Neuronal stem cell (in vitro differentiated cells): Measurements from ENCODE around the gene TVP23C.
"Not testable (repeated sequence)": the region's sequence is repeated elsewhere in the genome, so short reads cannot be mapped to it uniquely, and the experiment has no call there.

ENCODE experiments used
- DNase-seq: peaks from one replicate; pipeline ENCODE4 v3.0.0-alpha.2; 2013; ENCODE audit warnings: low spot score
- H2AFZ ChIP-seq: one replicate; pipeline ENCODE4 v1.6.1; 2013; ENCODE audit warnings: mild to moderate bottlenecking, low read length, inconsistent platforms
- H2AK5ac ChIP-seq: 2 replicates; pipeline ENCODE4 v1.6.1; 2013; ENCODE audit warnings: low read depth, mild to moderate bottlenecking, inconsistent platforms, low read length, moderate library complexity, mixed read lengths
- H2BK120ac ChIP-seq: 2 replicates; pipeline ENCODE4 v1.6.1; 2013; ENCODE audit warnings: low read depth, mild to moderate bottlenecking, inconsistent platforms, low read length, moderate library complexity, mixed read lengths
- H2BK12ac ChIP-seq: one replicate; pipeline ENCODE4 v1.6.1; 2013; ENCODE audit warnings: low read length, inconsistent platforms
- H2BK15ac ChIP-seq: 2 replicates; pipeline ENCODE4 v1.6.1; 2013; ENCODE audit warnings: mild to moderate bottlenecking, low read length, inconsistent platforms, mixed read lengths
- H2BK5ac ChIP-seq: one replicate; pipeline ENCODE4 v1.6.1; 2013; ENCODE audit warnings: inconsistent platforms, mild to moderate bottlenecking, low read length, moderate library complexity
- H3K14ac ChIP-seq: one replicate; pipeline ENCODE4 v1.6.1; 2013; ENCODE audit warnings: low read length, inconsistent platforms
- H3K18ac ChIP-seq: 2 replicates; pipeline ENCODE4 v1.6.1; 2013; ENCODE audit warnings: low read length, inconsistent platforms
- H3K23ac ChIP-seq: 2 replicates; pipeline ENCODE4 v1.6.1; 2013; ENCODE audit warnings: low read depth, mild to moderate bottlenecking, mixed read lengths, low read length, inconsistent platforms; ENCODE audit not compliant: poor library complexity
- H3K27ac ChIP-seq: replicated peaks from 3 replicates; pipeline ENCODE4 v1.5.1; 2013; ENCODE audit warnings: low read length, inconsistent platforms
- H3K27me3 ChIP-seq, 3 experiments: 2 replicates each; pipeline ENCODE4 v1.6.1; 2013; ENCODE audit warnings: low read length in 3 of 3, mild to moderate bottlenecking in 2 of 3, inconsistent platforms in 1 of 3, low read depth in 1 of 3, mixed read lengths in 1 of 3, moderate library complexity in 1 of 3; ENCODE audit not compliant: control insufficient read depth in 3 of 3, insufficient read depth in 3 of 3
- H3K36me3 ChIP-seq, 2 donors: replicated peaks in 1 of 2; 2 replicates each; pipeline ENCODE4 v1.6.1; 2013; ENCODE audit warnings: low read length in 2 of 2; ENCODE audit not compliant: control insufficient read depth in 2 of 2, insufficient read depth in 2 of 2
- H3K4ac ChIP-seq: 2 replicates; pipeline ENCODE4 v1.6.1; 2013; ENCODE audit warnings: inconsistent platforms, mild to moderate bottlenecking, low read length, moderate library complexity
- H3K4me1 ChIP-seq, 2 donors: 1 replicate in 1 of 2; 2 replicates in 1 of 2; pipeline ENCODE4 v1.6.1; 2013; ENCODE audit warnings: low read length in 2 of 2, low read depth in 1 of 2; ENCODE audit not compliant: control insufficient read depth in 2 of 2, insufficient read depth in 1 of 2
- H3K4me2 ChIP-seq: one replicate; pipeline ENCODE4 v1.6.1; 2013; ENCODE audit warnings: mild to moderate bottlenecking, low read length, inconsistent platforms; ENCODE audit not compliant: insufficient read depth, poor library complexity, severe bottlenecking
- H3K4me3 ChIP-seq, 2 donors: 2 replicates each; pipeline ENCODE4 v1.5.1; 2013; ENCODE audit warnings: low read length in 2 of 2, mild to moderate bottlenecking in 2 of 2, inconsistent platforms in 1 of 2, moderate library complexity in 1 of 2
- H3K79me1 ChIP-seq: one replicate; pipeline ENCODE4 v1.6.1; 2013; ENCODE audit warnings: low read depth, mild to moderate bottlenecking, inconsistent platforms, low read length, moderate library complexity
- H3K9ac ChIP-seq: one replicate; pipeline ENCODE4 v1.6.1; 2013; ENCODE audit warnings: mild to moderate bottlenecking, low read depth, low read length, inconsistent platforms; ENCODE audit not compliant: poor library complexity
- H3K9me3 ChIP-seq, 2 donors: replicated peaks in 1 of 2; 2 replicates each; pipeline versions ENCODE3 to v1.6.1; 2013; ENCODE audit warnings: low read length in 2 of 2, mild to moderate bottlenecking in 2 of 2, inconsistent platforms in 1 of 2, low read depth in 1 of 2, mixed read lengths in 1 of 2, moderate library complexity in 1 of 2; ENCODE audit not compliant: control insufficient read depth in 2 of 2, insufficient read depth in 1 of 2
- H4K8ac ChIP-seq: one replicate; pipeline ENCODE4 v1.6.1; 2013; ENCODE audit warnings: low read depth, mild to moderate bottlenecking, inconsistent platforms, low read length, moderate library complexity
- H4K91ac ChIP-seq: one replicate; pipeline ENCODE4 v1.6.1; 2013; ENCODE audit warnings: low read length, low read depth, mild to moderate bottlenecking, inconsistent platforms; ENCODE audit not compliant: poor library complexity
- WGBS, 2 donors: extraction: QIAGEN DNeasy Blood & Tissue Kit; methylation state at CpG; one replicate each; pipeline ENCODE4 v1.1.7; 2013; ENCODE audit warnings: missing lambda C conversion rate in 2 of 2, mixed read lengths in 1 of 2; ENCODE audit not compliant: insufficient read length in 2 of 2, insufficient replicate concordance in 1 of 2; ENCODE audit errors: extremely low coverage in 2 of 2; 5-methylcytosine and 5-hydroxymethylcytosine counted together

The TVP23C gene

GRCh38 chr17:15589544-15590536, 26.6 kb upstream of the TVP23C start:
- not testable (repeated sequence) for H3K4ac ChIP-seq, H4K8ac ChIP-seq, H3K27ac ChIP-seq, H3K9ac ChIP-seq, H3K36me3 ChIP-seq, H3K4me1 ChIP-seq, H3K79me1 ChIP-seq, H2BK5ac ChIP-seq, H3K4me3 ChIP-seq, H3K27me3 ChIP-seq, H2AFZ ChIP-seq, H3K14ac ChIP-seq, DNase-seq, H3K4me2 ChIP-seq, H3K18ac ChIP-seq, H3K23ac ChIP-seq, H2BK15ac ChIP-seq, H2BK12ac ChIP-seq, H2BK120ac ChIP-seq, H2AK5ac ChIP-seq, H3K9me3 ChIP-seq, H4K91ac ChIP-seq
- WGBS, 2 donors: no CpG with 5 or more reads among the region's 17 CpGs

- not testable (repeated sequence) for H3K9ac ChIP-seq, H3K9me3 ChIP-seq, H2BK120ac ChIP-seq, H3K4me3 ChIP-seq, H3K4ac ChIP-seq, DNase-seq, H3K36me3 ChIP-seq, H3K14ac ChIP-seq, H2BK5ac ChIP-seq, H3K4me2 ChIP-seq, H3K18ac ChIP-seq, H4K8ac ChIP-seq, H3K27me3 ChIP-seq, H3K23ac ChIP-seq, H2BK12ac ChIP-seq, H4K91ac ChIP-seq, H3K27ac ChIP-seq, H3K79me1 ChIP-seq, H2BK15ac ChIP-seq, H2AFZ ChIP-seq, H3K4me1 ChIP-seq, H2AK5ac ChIP-seq
- WGBS, 2 donors: no CpG with 5 or more reads among the region's 8 CpGs
Measured at GRCh38 chr17:15588017-15588416, 24.7 kb upstream of the TVP23C start.

- no CpG with 5 or more reads among the region's 5 CpGs for WGBS, 2 donors
- H2BK15ac ChIP-seq, H3K9ac ChIP-seq, H4K8ac ChIP-seq, H2AFZ ChIP-seq, H3K36me3 ChIP-seq, H3K18ac ChIP-seq, H2BK5ac ChIP-seq, H3K27me3 ChIP-seq, H3K4me3 ChIP-seq, H3K27ac ChIP-seq, DNase-seq, H2BK120ac ChIP-seq, H2AK5ac ChIP-seq, H2BK12ac ChIP-seq, H3K4me1 ChIP-seq, H3K23ac ChIP-seq, H3K79me1 ChIP-seq, H3K9me3 ChIP-seq, H3K4me2 ChIP-seq, H3K4ac ChIP-seq, H4K91ac ChIP-seq, H3K14ac ChIP-seq: not testable (repeated sequence)
Measured at GRCh38 chr17:15583313-15583712, 20.0 kb upstream of the TVP23C start.

- H2AK5ac ChIP-seq, H3K23ac ChIP-seq, H2BK120ac ChIP-seq, H3K9ac ChIP-seq, H3K4me3 ChIP-seq, H3K4me2 ChIP-seq, H2AFZ ChIP-seq, H3K27me3 ChIP-seq, DNase-seq, H3K9me3 ChIP-seq, H3K4me1 ChIP-seq, H2BK12ac ChIP-seq, H2BK5ac ChIP-seq, H4K91ac ChIP-seq, H4K8ac ChIP-seq, H3K79me1 ChIP-seq, H3K18ac ChIP-seq, H3K14ac ChIP-seq, H3K27ac ChIP-seq, H3K36me3 ChIP-seq, H3K4ac ChIP-seq, H2BK15ac ChIP-seq: not testable (repeated sequence)
- WGBS, 2 donors: no CpG with 5 or more reads among the region's 4 CpGs
Measured at GRCh38 chr17:15581462-15581861, 18.2 kb upstream of the TVP23C start.
